Measurements from ENCODE around the gene LST1.
A peak's percentile ranks its signal among the peaks of the same experiment; 100 is the strongest.

The LST1 gene

GRCh38 chr6:31579546-31580437 is 6.3 kb upstream of the LST1 start:
- H3K27ac ChIP-seq, result no peak overlapping the region
- TF ChIP-seq CTCF (conservative IDR thresholded peaks at IDR 0.05), result no peak

GRCh38 chr6:31580438-31580740 is 5.7 kb upstream of the LST1 start:
- peak overlapping the region; percentile 62; the same call in 1 of the 2 replicates for H3K27ac ChIP-seq
- no peak for TF ChIP-seq CTCF (conservative IDR thresholded peaks at IDR 0.05)

- peak; percentile 96 for TF ChIP-seq CTCF (conservative IDR thresholded peaks at IDR 0.05)
- H3K27ac ChIP-seq, result peak overlapping the region; percentile 62; the same call in 1 of the 2 replicates
Observed at GRCh38 chr6:31580807-31581433, 5.2 kb upstream of the LST1 start.

- no peak for TF ChIP-seq CTCF (conservative IDR thresholded peaks at IDR 0.05)
- peak overlapping the region; percentile 62; the same call in 1 of the 2 replicates for H3K27ac ChIP-seq
Observed at GRCh38 chr6:31581434-31582229, 4.4 kb upstream of the LST1 start.

GRCh38 chr6:31582230-31582643 is 3.8 kb upstream of the LST1 start, which contains the start of gene LTB:
LTB (minus strand) TSS chr6:31582424; CDS start chr6:31582417, 7 bp downstream.
- no peak for TF ChIP-seq CTCF (conservative IDR thresholded peaks at IDR 0.05)
- H3K27ac ChIP-seq, result peak within 1 kb of the TSS; percentile 62; the same call in 1 of the 2 replicates

GRCh38 chr6:31585491-31585890 is 586 bp upstream of the LST1 start:
- no peak; the same call in 1 of the 2 replicates for TF ChIP-seq CTCF (conservative IDR thresholded peaks at IDR 0.05)
- no peak overlapping the region for H3K27ac ChIP-seq
